ENCODE data around the gene ZNF175. TPM values are rescaled to one million over a fixed set of nuclear protein-coding genes. Genes with fewer than 3 reads are reported as not detected.

The ZNF175 gene
- total RNA-seq, 6 donors from 2014 or later = 5.3 to 23.3 (median 12.0) TPM

DNA sequence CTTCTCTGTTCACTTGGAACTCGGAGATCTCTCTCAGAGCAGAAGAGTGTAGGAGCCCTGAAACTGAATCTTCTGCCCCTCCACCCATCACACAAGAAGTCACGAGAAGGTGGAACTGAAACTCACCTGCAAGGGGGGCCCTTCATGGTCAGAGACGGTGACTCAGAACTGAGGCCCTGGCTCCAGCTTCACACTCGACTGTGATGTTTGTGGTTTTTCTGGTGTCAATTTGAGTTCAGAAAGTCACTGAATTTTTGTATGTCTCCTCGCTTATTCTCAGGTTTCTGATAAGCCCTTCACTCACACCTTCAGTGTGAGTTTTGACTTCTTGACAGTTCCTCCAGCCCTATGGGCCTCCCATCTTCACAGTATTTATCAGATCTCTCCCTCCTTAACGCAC lies 36.0 kb downstream of the ZNF175 start:
- DNase-seq (no peak), ATAC-seq (ENCODE audit: low FRiP score in 2 of 2) (no peak)
- Histone ChIP-seq H3K9me3 (no peaks in the 10 kb centered on the region), H3K36me3 (no peaks in the 10 kb centered on the region), H3K4me1 (peaks cover 0 to 3% (median 0%) of the 10 kb centered on the region in 4 donors), H3K27me3 (no peaks in the 10 kb centered on the region), H3K4me3 (no peak overlapping the region), H3K27ac (no peak overlapping the region)
- 61 to 63% methylated on average over 6 of the region's 6 CpGs for WGBS, 2 donors
- no peak for TF ChIP-seq POLR2AphosphoS5 (IDR thresholded peaks at IDR 0.05)
- TF ChIP-seq EP300 (IDR thresholded peaks at IDR 0.05) = no peak
- TF ChIP-seq POLR2A (IDR thresholded peaks at IDR 0.05) = no peak
- TF ChIP-seq, protein P1, sequence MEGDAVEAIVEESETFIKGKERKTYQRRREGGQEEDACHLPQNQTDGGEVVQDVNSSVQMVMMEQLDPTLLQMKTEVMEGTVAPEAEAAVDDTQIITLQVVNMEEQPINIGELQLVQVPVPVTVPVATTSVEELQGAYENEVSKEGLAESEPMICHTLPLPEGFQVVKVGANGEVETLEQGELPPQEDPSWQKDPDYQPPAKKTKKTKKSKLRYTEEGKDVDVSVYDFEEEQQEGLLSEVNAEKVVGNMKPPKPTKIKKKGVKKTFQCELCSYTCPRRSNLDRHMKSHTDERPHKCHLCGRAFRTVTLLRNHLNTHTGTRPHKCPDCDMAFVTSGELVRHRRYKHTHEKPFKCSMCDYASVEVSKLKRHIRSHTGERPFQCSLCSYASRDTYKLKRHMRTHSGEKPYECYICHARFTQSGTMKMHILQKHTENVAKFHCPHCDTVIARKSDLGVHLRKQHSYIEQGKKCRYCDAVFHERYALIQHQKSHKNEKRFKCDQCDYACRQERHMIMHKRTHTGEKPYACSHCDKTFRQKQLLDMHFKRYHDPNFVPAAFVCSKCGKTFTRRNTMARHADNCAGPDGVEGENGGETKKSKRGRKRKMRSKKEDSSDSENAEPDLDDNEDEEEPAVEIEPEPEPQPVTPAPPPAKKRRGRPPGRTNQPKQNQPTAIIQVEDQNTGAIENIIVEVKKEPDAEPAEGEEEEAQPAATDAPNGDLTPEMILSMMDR (IDR thresholded peaks at IDR 0.05) = no peak

DNA sequence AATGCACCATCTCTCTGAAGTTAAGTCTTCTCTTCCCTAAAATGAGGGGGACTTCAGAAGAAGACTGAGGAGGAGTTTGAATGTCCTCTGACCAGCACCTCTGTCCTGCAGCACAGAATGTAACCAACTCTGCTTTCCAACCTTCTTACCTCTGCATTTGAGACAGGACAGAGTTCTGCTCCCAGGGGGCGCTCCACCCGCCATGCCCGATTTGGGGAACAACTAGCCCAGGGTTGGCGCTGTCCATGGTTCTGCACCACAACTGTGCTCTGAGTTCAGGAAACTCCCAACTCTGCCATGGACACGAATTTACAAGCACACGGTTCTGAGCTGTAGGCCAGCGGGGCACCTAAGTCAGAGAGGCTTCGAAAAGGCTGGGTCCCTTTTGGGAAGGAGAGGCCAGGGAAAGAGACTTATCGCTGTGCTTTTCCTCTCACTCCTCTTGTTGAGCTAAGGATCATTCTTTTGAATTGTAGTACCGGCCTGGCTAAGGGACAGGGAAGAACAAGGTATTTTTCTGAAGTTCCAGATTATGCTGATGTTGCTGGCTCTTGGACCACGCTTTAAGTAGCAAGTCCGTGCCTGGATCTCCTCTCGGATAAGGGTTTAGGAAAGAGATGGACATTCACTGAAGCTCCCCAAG lies 37.0 kb downstream of the ZNF175 start:
- peaks cover 0 to 3% (median 0%) of the 10 kb centered on the region in 4 donors for H3K4me1 ChIP-seq
- DNase-seq (peak; percentile 83 to 85), ATAC-seq (ENCODE audit: low FRiP score in 2 of 2) (peak; percentile 82 to 85)
- TF ChIP-seq POLR2A (IDR thresholded peaks at IDR 0.05) (no peak), POLR2AphosphoS5 (IDR thresholded peaks at IDR 0.05) (no peak), EP300 (IDR thresholded peaks at IDR 0.05) (no peak)
- TF ChIP-seq, protein P1 (IDR thresholded peaks at IDR 0.05) = peak; percentile 31 to 64 (median 56)
- H3K27me3 ChIP-seq = no peaks in the 10 kb centered on the region
- 28 to 37% methylated on average over 13 of the region's 13 CpGs for WGBS, 2 donors
- H3K4me3 ChIP-seq = no peak overlapping the region
- H3K27ac ChIP-seq = no peak overlapping the region
- H3K9me3 ChIP-seq = peaks cover 0 to 2% (median 0%) of the 10 kb centered on the region in 4 donors
- no peaks in the 10 kb centered on the region for H3K36me3 ChIP-seq

DNA sequence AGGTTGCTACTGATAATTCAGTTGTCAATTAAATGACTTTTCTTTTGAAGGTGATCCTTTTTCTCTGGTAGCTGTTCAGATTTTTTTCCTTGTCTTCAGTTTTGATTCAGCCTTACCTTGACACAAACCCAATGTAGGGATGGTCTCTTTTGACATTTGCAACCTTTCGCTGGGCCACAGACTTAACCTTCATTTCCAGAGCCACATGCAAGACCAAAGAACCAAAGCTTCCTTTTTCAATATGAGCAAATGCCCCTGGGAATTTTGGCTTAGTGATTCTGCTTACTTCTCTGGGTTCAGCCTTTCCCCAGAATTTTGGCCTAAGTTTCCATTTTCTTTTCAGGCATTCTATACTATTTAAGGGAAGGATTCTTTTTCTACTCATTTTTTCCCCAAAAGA lies 39.5 kb downstream of the ZNF175 start:
- H3K4me3 ChIP-seq = no peak overlapping the region
- H3K4me1 ChIP-seq = peaks cover 0 to 3% (median 0%) of the 10 kb centered on the region in 4 donors
- no peak for TF ChIP-seq POLR2A (IDR thresholded peaks at IDR 0.05)
- TF ChIP-seq, protein P1 (IDR thresholded peaks at IDR 0.05) = no peak
- DNase-seq (no peak), ATAC-seq (ENCODE audit: low FRiP score in 2 of 2) (no peak)
- H3K9me3 ChIP-seq = peaks cover 0 to 3% (median 0%) of the 10 kb centered on the region in 4 donors
- 73 to 92% methylated on average over 1 of the region's 1 CpG for WGBS, 2 donors
- H3K27ac ChIP-seq = no peak overlapping the region
- H3K36me3 ChIP-seq = no peaks in the 10 kb centered on the region
- no peaks in the 10 kb centered on the region for H3K27me3 ChIP-seq

DNA sequence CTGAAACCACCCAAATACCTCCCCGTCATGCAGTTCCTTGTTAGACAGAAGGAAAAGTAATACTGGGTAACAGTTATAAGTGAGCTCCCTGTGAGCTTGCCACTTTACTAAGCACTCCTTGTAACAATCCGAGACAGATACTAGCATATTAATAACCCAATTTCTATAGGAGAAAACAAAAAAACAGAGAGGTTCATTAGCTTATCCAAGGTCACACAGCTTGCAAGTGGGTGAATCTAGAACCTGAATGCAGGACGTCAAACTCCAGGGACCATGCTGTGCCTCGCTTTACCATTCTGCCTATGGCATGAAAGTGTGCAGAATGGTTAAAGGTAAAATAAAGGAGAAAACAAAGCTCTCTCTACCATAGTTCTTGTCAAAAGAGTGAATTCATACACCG lies 43.7 kb downstream of the ZNF175 start:
- 73 to 81% methylated on average over 5 of the region's 5 CpGs for WGBS, 2 donors

More for the DNA sequence above, 43.7 kb downstream of the ZNF175 start:
- Histone ChIP-seq H3K27me3 (no peaks in the 10 kb centered on the region), H3K27ac (no peak overlapping the region), H3K36me3 (no peaks in the 10 kb centered on the region), H3K4me3 (no peak overlapping the region), H3K9me3 (peaks cover 0 to 3% (median 0%) of the 10 kb centered on the region in 4 donors), H3K4me1 (no peaks in the 10 kb centered on the region)
- ATAC-seq (ENCODE audit: low FRiP score in 2 of 2) (no peak), DNase-seq (no peak)
- TF ChIP-seq EP300 (IDR thresholded peaks at IDR 0.05) (no peak), POLR2AphosphoS5 (IDR thresholded peaks at IDR 0.05) (no peak), POLR2A (IDR thresholded peaks at IDR 0.05) (no peak)
- TF ChIP-seq, protein P1 (IDR thresholded peaks at IDR 0.05) = no peak
